PC-9 (cell line): ENCODE data around the gene CXorf51A. TPM values are rescaled to one million over a fixed set of nuclear protein-coding genes. Genes with fewer than 3 reads are reported as not detected.

Experiments used
- total RNA-seq: library from RNA; stranded (reverse); gene quantifications from 2 replicates; pipeline ENCODE4 v1.2.3, GENCODE V29; 2021

Gene CXorf51A
- total RNA-seq, 1 experiment from 2014 or later, result not detected

Other genes starting within 250 kb of the CXorf51A start
- not detected in 2 replicates for gene CXorf51B, start 5.0 kb downstream of the CXorf51A start, total RNA-seq